DND-41 (cell line): ENCODE data around the gene LRRC42.

Experiments
- ATAC-seq: fragments of 200-7000 bp; cut with Tn5 transposase; 3 replicates; pipeline ENCODE4 v1.9.1; 2021; ENCODE audit warnings: low read depth; ENCODE audit not compliant: insufficient read depth
- DNase-seq: peaks from one replicate; pipeline ENCODE4 v3.0.0-alpha.2; 2020
- H2AFZ ChIP-seq: 2 replicates; pipeline ENCODE4 v1.6.0; 2012; ENCODE audit warnings: low read depth, low read length
- H3K27ac ChIP-seq: 2 replicates; pipeline ENCODE4 v1.5.1; 2012; ENCODE audit warnings: low read length, inconsistent platforms
- H3K27me3 ChIP-seq: fragments of 200-600 bp; sonication (generic); 2 replicates; pipeline ENCODE4 v1.6.0; 2012; ENCODE audit warnings: low read length, mild to moderate bottlenecking, inconsistent platforms; ENCODE audit not compliant: insufficient read depth, poor library complexity
- H3K36me3 ChIP-seq: 2 replicates; pipeline ENCODE4 v1.5.1; 2012; ENCODE audit warnings: low read length, inconsistent platforms; ENCODE audit not compliant: insufficient read depth
- H3K4me1 ChIP-seq: 2 replicates; pipeline ENCODE4 v1.5.1; 2012; ENCODE audit warnings: mild to moderate bottlenecking, low read length; ENCODE audit not compliant: insufficient read depth
- H3K4me2 ChIP-seq: 2 replicates; pipeline ENCODE4 v1.6.0; 2012; ENCODE audit warnings: mild to moderate bottlenecking, moderate library complexity, low read length, inconsistent platforms; ENCODE audit not compliant: insufficient read depth
- H3K4me3 ChIP-seq, 2 experiments: fragments of 200-600 bp in 1 of 2; shearing (Covaris generic) in 1 of 2; 2 replicates each; pipeline ENCODE4 v1.5.1; 2012 to 2016; ENCODE audit warnings: inconsistent platforms in 2 of 2, low read length in 2 of 2, mild to moderate bottlenecking in 2 of 2, low read depth in 1 of 2, moderate library complexity in 1 of 2
- H3K79me2 ChIP-seq: 2 replicates; pipeline ENCODE4 v1.6.0; 2012; ENCODE audit warnings: low read length, inconsistent platforms; ENCODE audit not compliant: insufficient read depth
- H3K9ac ChIP-seq: 2 replicates; pipeline ENCODE4 v1.6.0; 2012; ENCODE audit warnings: low read depth, mild to moderate bottlenecking, inconsistent platforms, low read length, moderate library complexity
- H3K9me3 ChIP-seq: 2 replicates; pipeline ENCODE4 v1.5.1; 2012; ENCODE audit warnings: low read length, moderate library complexity, mild to moderate bottlenecking, inconsistent platforms; ENCODE audit not compliant: insufficient read depth, severe bottlenecking
- H4K20me1 ChIP-seq: 2 replicates; pipeline ENCODE4 v1.6.0; 2012; ENCODE audit warnings: low read length; ENCODE audit not compliant: insufficient read depth
- CTCF ChIP-seq: IDR thresholded peaks from 2 replicates; pipeline ENCODE4 v1.5.1; 2012; ENCODE audit warnings: borderline replicate concordance, low read length, moderate library complexity, mild to moderate bottlenecking; ENCODE audit not compliant: poor library complexity, severe bottlenecking; ENCODE audit errors: extremely low read depth
- EZH2 ChIP-seq: IDR thresholded peaks from 3 replicates; pipeline ENCODE4 v1.6.1; 2012; ENCODE audit warnings: borderline replicate concordance, low read depth, mild to moderate bottlenecking, moderate library complexity, low read length, inconsistent platforms; ENCODE audit not compliant: severe bottlenecking

Gene LRRC42

DNA sequence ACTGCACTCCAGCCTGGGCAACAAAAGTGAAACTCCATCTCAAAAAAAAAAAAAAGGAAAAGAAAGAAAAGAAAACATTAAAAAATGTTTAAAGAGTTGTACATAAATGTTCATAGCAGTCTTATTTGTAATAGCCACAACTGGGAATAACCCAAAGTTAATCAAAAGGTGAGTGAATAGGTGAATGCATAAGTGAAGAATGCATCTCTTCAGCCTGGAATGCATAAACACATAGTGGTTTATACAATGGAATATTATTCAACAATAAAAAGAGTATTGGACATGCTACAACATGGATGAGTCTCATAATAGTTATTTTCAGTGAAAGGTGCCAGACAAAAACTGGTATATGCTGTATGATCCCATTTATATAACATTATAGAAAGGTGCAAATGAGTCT, 53.8 kb downstream of the LRRC42 start:
- H4K20me1 ChIP-seq = no peaks in the 10 kb centered on the region
- no peaks in the 10 kb centered on the region for H3K27me3 ChIP-seq
- DNase-seq = no peak
- ATAC-seq = no peak
- no peak overlapping the region for H3K9ac ChIP-seq
- H3K4me3 ChIP-seq = no peak overlapping the region
- H2AFZ ChIP-seq = no peak overlapping the region
- no peak for TF ChIP-seq EZH2
- no peak for TF ChIP-seq CTCF
- H3K9me3 ChIP-seq = no peaks in the 10 kb centered on the region
- no peak overlapping the region for H3K27ac ChIP-seq
- H3K4me2 ChIP-seq = no peak overlapping the region
- no peaks in the 10 kb centered on the region for H3K36me3 ChIP-seq
- H3K4me1 ChIP-seq = no peaks in the 10 kb centered on the region
- H3K79me2 ChIP-seq = no peaks in the 10 kb centered on the region

GRCh38 chr1:54001591-54001990, 55.4 kb downstream of the LRRC42 start:
- Histone ChIP-seq H2AFZ (no peak overlapping the region), H3K4me3 (no peak overlapping the region), H3K27ac (no peak overlapping the region), H3K79me2 (no peaks in the 10 kb centered on the region), H3K27me3 (no peaks in the 10 kb centered on the region), H4K20me1 (no peaks in the 10 kb centered on the region), H3K9me3 (no peaks in the 10 kb centered on the region), H3K9ac (no peak overlapping the region), H3K4me2 (no peak overlapping the region), H3K36me3 (no peaks in the 10 kb centered on the region), H3K4me1 (no peaks in the 10 kb centered on the region)
- TF ChIP-seq EZH2 (no peak), CTCF (no peak)
- ATAC-seq = no peak
- no peak for DNase-seq

- DNase-seq (no peak), ATAC-seq (no peak)
- Histone ChIP-seq H3K9me3 (no peaks in the 10 kb centered on the region), H3K4me1 (no peaks in the 10 kb centered on the region), H3K79me2 (no peaks in the 10 kb centered on the region), H4K20me1 (no peaks in the 10 kb centered on the region), H3K4me2 (no peak overlapping the region), H3K27me3 (no peaks in the 10 kb centered on the region), H3K27ac (no peak overlapping the region), H3K36me3 (no peaks in the 10 kb centered on the region), H3K4me3 (no peak overlapping the region), H3K9ac (no peak overlapping the region), H2AFZ (no peak overlapping the region)
- TF ChIP-seq CTCF (no peak), EZH2 (no peak)
Observed at GRCh38 chr1:54002544-54003248, 56.5 kb downstream of the LRRC42 start.
